Activated gamma-delta T cell treated with anti-CD3 and anti-CD28 coated beads, Interleukin-2, amount 50 U/mL, for 16 hours (primary cell): Measurements from ENCODE around the gene RYK.

Experiments
- DNase-seq: peaks from one replicate; pipeline ENCODE4 v3.0.0-alpha.2; 2020; ENCODE audit warnings: low read depth

The RYK gene

DNA sequence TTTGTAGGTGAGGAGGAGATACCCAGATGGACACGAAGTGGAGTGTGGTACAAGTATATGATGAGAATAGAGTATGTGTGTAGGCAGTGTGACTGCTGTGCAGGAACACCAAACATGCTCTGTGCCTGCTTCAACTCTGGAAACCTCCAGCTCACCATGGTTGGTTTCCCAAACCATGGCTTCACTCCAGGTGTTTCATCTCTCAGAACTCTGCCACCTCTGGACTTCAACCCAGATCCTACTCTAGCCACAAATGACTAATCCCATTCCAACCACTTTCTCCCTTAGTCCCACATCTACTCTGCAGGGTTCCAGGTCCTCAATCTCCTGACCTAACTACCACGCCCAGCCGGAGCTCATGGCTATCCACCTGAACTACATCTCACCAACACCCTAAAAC is 102.1 kb downstream of the RYK start:
- no peak for DNase-seq

DNA sequence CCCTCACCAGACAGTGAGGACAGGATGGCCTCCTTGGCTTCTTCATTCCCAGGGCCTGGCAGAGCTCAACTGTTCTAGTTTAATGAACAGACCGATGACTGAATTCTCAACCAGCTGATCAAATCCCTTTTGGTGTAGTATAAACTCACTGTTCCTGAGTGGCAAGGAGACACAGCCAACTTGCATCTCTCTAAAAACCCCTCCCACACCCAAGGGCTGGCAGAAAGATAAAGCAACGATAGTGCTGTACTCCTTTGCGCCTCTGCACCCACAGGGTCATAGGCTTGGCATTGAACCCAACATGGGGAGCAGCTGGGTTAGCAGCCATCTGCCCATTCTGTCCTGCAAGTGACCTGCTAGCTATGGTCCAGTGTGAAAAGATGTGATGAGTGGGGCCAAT is 103.2 kb downstream of the RYK start:
- no peak for DNase-seq

DNA sequence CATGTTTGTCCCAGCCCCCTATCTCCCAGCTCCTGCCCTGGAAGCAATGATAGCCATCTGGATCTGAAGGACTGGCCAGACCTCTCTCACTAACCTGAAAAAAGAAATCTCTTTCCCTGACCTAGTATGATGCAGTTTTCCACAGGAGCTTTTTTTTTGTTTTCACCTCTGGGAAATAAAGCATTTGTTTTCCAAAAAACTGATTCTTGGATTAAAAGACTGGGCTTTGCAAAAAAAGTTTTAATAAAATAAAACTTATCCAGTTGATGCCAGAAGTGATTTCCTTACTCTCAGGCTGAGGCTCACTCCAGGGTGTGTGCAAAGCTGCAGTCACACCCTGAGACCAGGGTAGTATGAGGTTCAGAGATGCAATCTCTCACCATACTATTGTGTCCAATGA is 104.0 kb downstream of the RYK start:
- DNase-seq = no peak

DNA sequence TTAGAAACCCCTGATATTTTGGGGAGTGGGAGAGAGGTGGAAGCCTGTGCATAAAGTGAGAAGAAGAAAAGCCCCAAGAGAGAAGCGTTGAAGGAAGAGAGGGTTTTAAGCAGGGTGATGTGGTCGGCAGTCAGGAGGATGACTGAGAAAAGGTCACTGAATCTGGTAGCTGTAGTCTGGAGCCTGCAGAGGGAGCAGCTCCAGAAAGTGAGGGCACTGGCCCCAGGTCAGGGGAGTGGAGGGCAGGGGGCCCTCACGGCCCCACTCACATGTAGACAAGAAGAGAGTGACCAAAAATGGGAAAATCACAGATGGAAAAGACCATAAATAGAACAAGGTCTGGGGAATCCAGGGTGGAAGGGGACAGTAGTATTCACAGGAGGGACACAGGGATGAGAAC is 105.5 kb downstream of the RYK start:
- DNase-seq = no peak

DNA sequence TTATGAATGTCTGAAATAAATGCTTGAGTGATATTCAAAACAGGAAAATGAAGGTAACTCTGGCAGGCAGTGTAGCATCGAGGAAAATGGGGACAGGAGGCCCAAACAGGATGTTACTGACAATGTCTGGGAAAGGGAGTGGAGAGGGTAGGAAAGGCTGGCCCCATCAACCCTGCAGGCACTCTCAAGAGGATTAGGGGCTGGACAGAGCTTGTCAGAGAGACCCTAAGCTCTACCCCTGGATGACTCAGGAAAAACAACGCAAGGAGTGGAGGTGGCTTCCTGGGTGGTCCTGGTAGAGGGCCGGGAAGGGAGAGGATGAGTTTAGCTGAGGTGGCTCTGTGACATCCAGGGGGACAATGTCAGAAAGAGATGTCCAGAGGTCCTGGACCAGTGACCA is 106.0 kb downstream of the RYK start:
- no peak for DNase-seq

DNA sequence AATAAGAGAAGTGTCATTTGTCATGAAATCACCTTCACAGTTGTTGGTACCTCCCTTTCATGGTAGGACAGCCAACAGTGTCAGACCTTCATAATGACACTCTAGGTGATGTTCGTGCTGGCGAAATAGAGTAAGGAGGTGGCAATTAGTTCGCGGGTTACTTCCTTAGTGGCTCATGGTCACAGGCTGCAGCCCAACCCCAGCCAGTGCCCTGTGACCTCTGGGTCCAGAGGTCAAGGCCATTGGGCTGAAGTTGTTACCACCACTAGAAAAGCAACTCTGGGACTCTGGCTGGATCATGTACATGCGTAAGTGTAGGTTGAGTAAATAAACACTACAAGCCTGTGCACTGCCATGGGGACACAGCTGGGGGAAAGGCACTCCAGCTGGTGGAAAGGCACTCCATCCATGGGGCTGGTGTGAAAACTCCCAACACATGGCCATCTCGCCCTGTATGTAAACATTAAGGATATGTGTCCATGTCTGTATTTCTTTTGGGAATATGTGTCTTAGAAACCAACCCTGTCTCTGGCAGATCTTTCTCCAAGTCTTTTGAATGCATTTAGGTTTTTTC is 106.7 kb downstream of the RYK start:
- no peak for DNase-seq

DNA sequence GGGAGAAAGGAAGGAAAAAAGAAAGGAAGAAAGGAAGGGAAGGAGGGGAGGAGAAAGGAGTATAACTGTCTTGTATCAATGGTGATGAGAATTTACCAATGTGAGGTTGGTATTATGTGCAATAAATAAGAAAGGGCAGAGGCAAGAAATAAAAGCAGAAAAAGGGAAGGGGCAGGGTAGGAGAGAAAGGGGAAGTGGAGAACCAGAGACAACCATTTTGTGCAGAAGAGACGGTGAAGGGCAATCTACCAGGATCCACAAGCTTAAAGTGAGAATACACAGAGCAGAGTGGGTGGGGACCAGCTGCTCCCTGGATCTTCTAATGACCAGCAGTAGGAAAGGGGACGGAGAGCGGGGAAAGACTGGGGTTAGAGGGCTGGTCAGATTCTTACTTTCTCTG is 114.1 kb downstream of the RYK start:
- no peak for DNase-seq

DNA sequence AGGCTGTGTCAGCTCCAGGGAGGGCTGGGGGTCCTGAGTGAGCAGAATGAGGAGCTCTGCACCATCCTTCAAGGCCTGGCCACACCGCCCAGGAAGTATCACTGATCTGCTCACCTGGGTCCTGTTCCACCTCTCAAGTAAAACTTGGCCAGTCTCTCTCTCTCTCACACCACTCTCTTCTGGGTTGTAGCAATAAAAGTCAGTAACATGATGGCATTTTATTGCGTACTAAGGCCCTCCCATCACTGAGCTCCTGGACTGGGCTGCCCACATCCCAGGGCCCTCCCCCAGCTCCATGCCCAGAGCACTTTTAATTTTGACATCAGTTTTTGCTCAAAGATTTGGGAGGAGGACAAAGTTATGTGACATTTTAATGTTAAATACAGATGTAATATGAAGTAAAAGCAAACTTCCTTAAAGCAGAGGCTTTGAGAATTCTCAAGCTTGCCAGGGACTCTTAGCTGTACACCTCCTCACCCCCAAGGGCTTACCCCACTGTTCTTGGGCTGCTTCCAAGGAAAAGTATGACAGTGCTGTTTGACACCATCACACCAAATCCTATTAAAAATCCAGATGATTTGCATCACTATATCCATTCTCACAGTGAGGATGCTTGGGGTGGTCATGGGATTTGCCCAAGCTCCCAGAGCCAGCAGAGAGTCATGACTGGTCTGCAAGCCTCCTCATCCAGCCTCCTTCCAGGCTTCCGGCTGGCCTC is 115.8 kb downstream of the RYK start:
- no peak for DNase-seq

DNA sequence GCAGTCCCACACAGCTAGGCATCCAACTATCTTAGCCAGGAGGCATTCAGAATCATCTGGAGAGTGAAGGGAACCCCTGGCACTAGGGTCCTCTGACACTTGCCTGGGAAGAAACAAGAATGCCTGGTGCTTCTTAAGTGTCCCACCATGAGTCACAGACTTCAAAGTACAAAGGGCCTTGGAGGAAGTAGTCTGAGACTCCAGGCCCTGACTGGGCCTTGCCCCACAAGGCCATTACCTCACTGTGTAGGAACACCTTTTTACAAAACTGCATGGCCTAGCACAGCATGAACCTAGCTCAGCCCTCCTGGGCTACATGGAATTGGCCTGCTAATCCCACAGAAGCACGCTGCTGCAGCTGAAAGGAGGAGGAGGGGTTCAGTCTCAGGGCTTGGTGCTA is 116.4 kb downstream of the RYK start:
- DNase-seq = no peak

DNA sequence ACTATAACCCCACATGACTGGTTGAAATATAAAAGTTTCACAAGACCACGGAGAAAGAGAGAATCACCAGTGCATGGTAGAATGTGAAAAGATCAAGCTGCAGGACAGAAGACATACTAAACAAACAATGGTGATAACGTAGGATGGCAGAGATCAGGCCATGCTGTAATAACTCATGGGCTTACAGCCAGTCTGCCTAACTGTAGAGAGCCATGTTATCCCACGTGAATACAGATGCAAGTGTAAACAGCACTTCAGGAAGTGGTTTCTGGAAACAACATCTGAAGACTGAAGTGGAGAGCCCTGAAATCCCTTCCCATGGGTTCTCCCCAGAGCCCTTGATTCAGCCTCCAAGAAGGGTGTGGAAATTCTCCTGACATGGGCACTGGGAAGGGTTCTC is 117.7 kb downstream of the RYK start:
- no peak for DNase-seq

DNA sequence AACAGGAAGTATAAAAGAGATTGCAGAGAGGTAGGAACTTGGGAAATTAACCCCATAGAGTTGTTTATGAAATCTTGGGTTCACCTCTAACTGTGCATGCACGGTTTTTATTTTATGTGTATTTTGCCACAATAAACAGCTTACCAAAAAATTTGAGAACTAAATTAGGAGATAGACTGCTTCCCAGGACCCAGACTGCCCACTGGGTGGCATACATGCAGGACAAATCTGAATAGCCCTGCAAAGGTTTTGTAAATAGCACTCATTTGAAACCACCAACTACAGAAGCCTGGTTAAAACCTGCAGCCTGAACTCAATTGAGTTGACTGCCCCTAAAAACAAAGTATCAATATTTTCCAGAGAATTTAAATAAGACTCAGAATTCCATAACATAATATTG is 124.5 kb downstream of the RYK start:
- DNase-seq = no peak

DNA sequence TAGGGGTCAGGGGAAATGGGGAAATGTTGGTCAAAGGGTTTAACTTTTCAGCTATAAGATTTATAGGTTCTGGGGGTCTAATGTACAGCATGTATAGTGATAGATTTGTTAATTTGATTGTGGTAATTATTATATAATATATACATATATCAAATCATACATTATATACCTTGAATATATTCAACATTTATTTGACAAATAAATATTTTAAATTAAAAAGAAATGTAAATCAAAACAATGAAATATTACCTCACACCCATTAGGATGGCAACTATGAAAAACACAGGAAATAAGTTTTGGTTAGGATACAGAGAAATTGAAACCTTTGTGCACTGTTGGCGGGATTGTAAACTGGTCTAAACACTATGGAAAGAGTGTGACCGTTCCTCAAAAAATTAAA is 135.9 kb downstream of the RYK start:
- DNase-seq = no peak

DNA sequence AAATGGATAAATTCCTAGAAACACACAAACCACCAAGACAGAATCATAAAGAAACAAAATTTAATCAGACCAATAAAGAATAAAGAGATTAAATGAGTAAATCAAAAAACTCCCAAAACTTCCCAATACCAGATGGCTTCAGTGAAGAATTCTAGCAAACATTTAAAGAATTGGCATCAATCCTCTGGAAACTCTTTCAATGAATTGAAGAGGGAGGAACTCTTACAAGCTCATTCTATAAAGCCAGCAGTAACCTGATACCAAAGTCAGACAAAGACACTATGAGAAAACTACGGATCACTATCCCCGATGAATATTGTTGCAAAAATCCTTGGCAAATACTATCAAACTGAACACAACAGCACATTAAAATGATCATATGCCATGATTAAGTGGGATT is 139.0 kb downstream of the RYK start:
- DNase-seq = no peak

DNA sequence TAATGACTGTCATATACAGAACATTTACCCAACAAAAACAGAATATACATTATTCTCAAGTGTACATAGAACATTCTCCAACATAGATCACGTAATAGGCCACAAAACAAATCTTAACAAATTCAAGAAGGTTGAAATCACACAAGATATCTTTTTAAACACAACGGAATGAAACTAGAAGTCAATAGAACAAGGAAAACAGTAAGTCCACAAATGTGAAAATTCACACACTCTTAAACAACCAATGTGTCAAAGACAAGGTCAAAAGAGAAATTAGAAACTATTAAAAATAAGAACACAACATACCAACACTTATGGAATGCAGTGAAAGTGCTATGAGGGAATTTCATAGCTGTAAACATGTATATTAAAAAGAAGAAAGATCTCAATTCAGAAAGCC is 139.7 kb downstream of the RYK start:
- DNase-seq = no peak
